Measurements from ENCODE around the gene CLCN1.

The CLCN1 gene

GRCh38 chr7:143359771-143360353 lies 44.0 kb downstream of the CLCN1 start:
- TF ChIP-seq GATA1 (IDR thresholded peaks at IDR 0.05; ENCODE audit: low read depth, low read length) (no peak), POLR2A (IDR thresholded peaks at IDR 0.05; ENCODE audit: low read length) (no peak)
- no peak for DNase-seq

- no peak for DNase-seq
- TF ChIP-seq POLR2A (IDR thresholded peaks at IDR 0.05; ENCODE audit: low read length) (no peak), GATA1 (IDR thresholded peaks at IDR 0.05; ENCODE audit: low read depth, low read length) (no peak)
Observed at GRCh38 chr7:143360788-143361551, 45.1 kb downstream of the CLCN1 start.

GRCh38 chr7:143361552-143362130 lies 45.7 kb downstream of the CLCN1 start:
- TF ChIP-seq POLR2A (IDR thresholded peaks at IDR 0.05; ENCODE audit: low read length) (no peak), GATA1 (IDR thresholded peaks at IDR 0.05; ENCODE audit: low read depth, low read length) (no peak)

GRCh38 chr7:143362131-143363015 lies 46.5 kb downstream of the CLCN1 start, which contains the start of gene FAM131B:
TSS of gene FAM131B (minus strand) at chr7:143362713. CDS start at chr7:143362603, 110 bp downstream.
- TF ChIP-seq POLR2A (IDR thresholded peaks at IDR 0.05; ENCODE audit: low read length) (no peak), GATA1 (IDR thresholded peaks at IDR 0.05; ENCODE audit: low read depth, low read length) (no peak)
- DNase-seq: no peak

More at GRCh38 chr7:143361552-143362130, 45.7 kb downstream of the CLCN1 start:
- DNase-seq: no peak

- TF ChIP-seq GATA1 (IDR thresholded peaks at IDR 0.05; ENCODE audit: low read depth, low read length) (no peak), POLR2A (IDR thresholded peaks at IDR 0.05; ENCODE audit: low read length) (no peak)
- no peak for DNase-seq
Observed at GRCh38 chr7:143363016-143363937, 47.4 kb downstream of the CLCN1 start.

- TF ChIP-seq POLR2A (IDR thresholded peaks at IDR 0.05; ENCODE audit: low read length) (no peak), GATA1 (IDR thresholded peaks at IDR 0.05; ENCODE audit: low read depth, low read length) (no peak)
- no peak for DNase-seq
Observed at GRCh38 chr7:143367972-143368371, 52.1 kb downstream of the CLCN1 start.

- DNase-seq: no peak
- no peak for TF ChIP-seq POLR2A (IDR thresholded peaks at IDR 0.05; ENCODE audit: low read length)
- no peak for TF ChIP-seq GATA1 (IDR thresholded peaks at IDR 0.05; ENCODE audit: low read depth, low read length)
Observed at GRCh38 chr7:143368387-143368786, 52.5 kb downstream of the CLCN1 start.

GRCh38 chr7:143369678-143370651 lies 54.1 kb downstream of the CLCN1 start:
- no peak for DNase-seq
- TF ChIP-seq GATA1 (IDR thresholded peaks at IDR 0.05; ENCODE audit: low read depth, low read length) (no peak), POLR2A (IDR thresholded peaks at IDR 0.05; ENCODE audit: low read length) (no peak)

- TF ChIP-seq GATA1 (IDR thresholded peaks at IDR 0.05; ENCODE audit: low read depth, low read length): no peak
- TF ChIP-seq POLR2A (IDR thresholded peaks at IDR 0.05; ENCODE audit: low read length): no peak
- DNase-seq: no peak
Observed at GRCh38 chr7:143372070-143372469, 56.2 kb downstream of the CLCN1 start.

GRCh38 chr7:143373255-143373794 lies 57.4 kb downstream of the CLCN1 start:
- TF ChIP-seq POLR2A (IDR thresholded peaks at IDR 0.05; ENCODE audit: low read length) (no peak), GATA1 (IDR thresholded peaks at IDR 0.05; ENCODE audit: low read depth, low read length) (no peak)
- no peak for DNase-seq

GRCh38 chr7:143374561-143374960 lies 58.6 kb downstream of the CLCN1 start:
- no peak for TF ChIP-seq POLR2A (IDR thresholded peaks at IDR 0.05; ENCODE audit: low read length)
- TF ChIP-seq GATA1 (IDR thresholded peaks at IDR 0.05; ENCODE audit: low read depth, low read length): no peak
- no peak for DNase-seq

Data from erythroblast (primary cell).